C4-2B (cell line): ENCODE results near the gene NR2E1.
A peak's percentile ranks its signal among the peaks of the same experiment; 100 is the strongest.

ENCODE experiments used
- H3K27ac ChIP-seq: fragments of 450-650 bp; 2 replicates; pipeline ENCODE4 v1.5.1; 2017
- CTCF ChIP-seq: fragments of 450-650 bp; conservative IDR thresholded peaks from 2 replicates; pipeline ENCODE4 v1.5.1; 2017; ENCODE audit warnings: mild to moderate bottlenecking
- ZFX ChIP-seq: fragments of 450-650 bp; IDR thresholded peaks from 2 replicates; pipeline ENCODE4 v1.6.1; 2017

Gene NR2E1

GRCh38 chr6:108132863-108133262 is 33.0 kb upstream of the NR2E1 start:
- no peak for TF ChIP-seq CTCF
- TF ChIP-seq ZFX, result no peak
- H3K27ac ChIP-seq, result no peak overlapping the region

GRCh38 chr6:108133594-108134179 is 32.1 kb upstream of the NR2E1 start:
- TF ChIP-seq CTCF, result no peak; the same call in 1 of the 2 replicates
- TF ChIP-seq ZFX, result no peak
- H3K27ac ChIP-seq, result peak overlapping the region; percentile 57

- H3K27ac ChIP-seq, result peak overlapping the region; percentile 57
- TF ChIP-seq CTCF (no peak), ZFX (no peak)
These were observed 31.4 kb upstream of the NR2E1 start for GRCh38 chr6:108134213-108134970.

- TF ChIP-seq ZFX (no peak), CTCF (no peak)
These were observed 23.6 kb upstream of the NR2E1 start for GRCh38 chr6:108142240-108142639.

GRCh38 chr6:108145639-108146038 is 20.2 kb upstream of the NR2E1 start:
- TF ChIP-seq ZFX (no peak), CTCF (no peak; the same call in 1 of the 2 replicates)
- no peak overlapping the region for H3K27ac ChIP-seq

More at GRCh38 chr6:108142240-108142639, 23.6 kb upstream of the NR2E1 start:
- H3K27ac ChIP-seq, result no peak overlapping the region

GRCh38 chr6:108152446-108152845 is 13.4 kb upstream of the NR2E1 start:
- H3K27ac ChIP-seq, result no peak overlapping the region
- no peak for TF ChIP-seq ZFX
- no peak for TF ChIP-seq CTCF

- no peak for TF ChIP-seq CTCF
- no peak for TF ChIP-seq ZFX
- peak overlapping the region; percentile 74 for H3K27ac ChIP-seq
These were observed 9.5 kb upstream of the NR2E1 start for GRCh38 chr6:108156180-108156937.
